ENCODE measurements around the gene KIF1B.
A peak's percentile ranks its signal among the peaks of the same experiment; 100 is the strongest.

GRCh38 chr1:10338047-10338446 is 127.7 kb downstream of the KIF1B start:
- TF ChIP-seq EZH2 (IDR thresholded peaks at IDR 0.05) = no peak
- no peak for TF ChIP-seq CEBPB (IDR thresholded peaks at IDR 0.05; ENCODE audit: low read depth)
- peak; percentile 70 to 89 (median 86); a peak in 5 of 6 replicates for TF ChIP-seq CTCF (IDR thresholded peaks at IDR 0.05 in 2 of 3, conservative IDR thresholded peaks at IDR 0.05 in 1 of 3; ENCODE audit: borderline replicate concordance in 1 of 3, insufficient read depth in 1 of 3, low read depth in 2 of 3, low read length in 2 of 3)
- TF ChIP-seq POLR2AphosphoS5 (IDR thresholded peaks at IDR 0.05; ENCODE audit: low read depth, low read length) = no peak
- TF ChIP-seq POLR2A (IDR thresholded peaks at IDR 0.05; ENCODE audit: borderline replicate concordance, extremely low read depth, insufficient read depth, insufficient read length) = no peak
- no peak for TF ChIP-seq ATF3 (IDR thresholded peaks at IDR 0.05)
- TF ChIP-seq MAX (IDR thresholded peaks at IDR 0.05) = no peak
- no peak for TF ChIP-seq EZH2phosphoT487 (IDR thresholded peaks at IDR 0.05; ENCODE audit: borderline replicate concordance)

Measured in HCT116 (cell line).